GM12874 (cell line): ENCODE measurements around the gene NSUN2.

Experiments
- CTCF ChIP-seq: IDR thresholded peaks from 2 replicates; pipeline ENCODE4 v1.5.1; 2011; ENCODE audit warnings: low read depth, mild to moderate bottlenecking, control low read depth, low read length, moderate library complexity; ENCODE audit not compliant: insufficient read depth

The NSUN2 gene

DNA sequence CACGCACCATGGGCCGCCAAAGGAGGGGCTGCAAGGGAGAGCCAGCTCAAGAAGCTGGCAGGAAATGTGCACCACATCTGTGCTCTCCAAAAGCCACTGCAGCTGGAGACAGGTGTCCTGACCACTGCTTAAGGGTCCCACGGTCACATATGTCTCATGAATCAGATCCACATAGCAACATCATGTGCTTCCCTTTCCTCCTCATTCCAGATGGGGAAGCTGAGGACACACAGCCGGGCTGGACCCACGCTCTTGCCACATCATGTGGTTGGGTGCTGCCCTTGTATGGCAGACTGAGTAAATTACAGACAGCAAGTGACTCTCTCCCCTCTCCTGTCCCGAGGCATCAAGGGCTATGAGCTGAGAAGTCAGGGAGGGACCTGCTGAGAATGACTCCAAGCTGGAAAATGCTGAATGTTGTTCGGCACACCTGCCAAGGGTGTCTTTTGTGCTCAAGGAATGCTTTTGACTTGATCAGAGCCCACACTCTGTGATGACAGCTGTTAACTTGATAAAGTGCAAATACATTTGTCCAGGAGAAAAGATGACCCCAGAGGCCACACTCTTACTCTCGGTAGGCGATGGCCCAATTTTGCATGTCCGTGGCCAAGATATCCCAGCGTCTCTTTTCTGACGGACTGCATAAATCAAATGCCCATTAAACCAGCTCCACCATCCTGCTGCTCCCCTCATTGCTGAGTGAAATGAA is 58.2 kb downstream of the NSUN2 start:
- TF ChIP-seq CTCF = no peak

- TF ChIP-seq CTCF = no peak
Observed at GRCh38 chr5:6574111-6574510, 58.7 kb downstream of the NSUN2 start.

GRCh38 chr5:6573651-6574101 is 59.2 kb downstream of the NSUN2 start:
- TF ChIP-seq CTCF = no peak

- no peak for TF ChIP-seq CTCF
Observed at GRCh38 chr5:6572825-6573380, 59.9 kb downstream of the NSUN2 start.

- no peak for TF ChIP-seq CTCF
Observed at GRCh38 chr5:6572086-6572824, 60.6 kb downstream of the NSUN2 start.

- TF ChIP-seq CTCF = no peak
Observed at GRCh38 chr5:6570530-6570929, 62.3 kb downstream of the NSUN2 start.

DNA sequence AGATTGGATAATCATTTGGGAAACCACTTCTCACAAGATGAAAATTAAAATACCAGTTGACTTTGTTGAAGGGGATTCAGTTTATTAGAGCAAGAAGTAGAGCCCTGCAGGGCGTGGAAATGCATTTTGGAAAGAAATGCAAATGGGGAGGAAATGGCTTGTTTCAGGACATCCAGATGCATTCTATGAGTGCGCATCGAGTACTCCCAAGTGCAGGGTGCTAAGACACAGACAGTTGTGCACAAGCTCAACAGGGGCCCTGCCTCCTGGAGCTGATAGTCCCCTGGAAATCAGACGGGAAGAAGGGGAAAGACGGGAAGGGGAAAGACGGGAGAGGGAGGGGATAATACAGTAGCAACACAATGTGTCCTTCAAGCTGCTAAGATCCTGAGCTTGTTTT is 64.0 kb downstream of the NSUN2 start:
- TF ChIP-seq CTCF = no peak
